WTC11 (cell line): Measurements from ENCODE around the gene LRRC47.

Source experiments
- ESRRA ChIP-seq: sonication (generic); formaldehyde crosslinking; IDR thresholded peaks from 2 replicates; pipeline ENCODE4 v1.8.1; 2022; ENCODE audit warnings: mild to moderate bottlenecking, missing genetic modification reagents, borderline replicate concordance
- NR2C2 ChIP-seq: sonication (generic); formaldehyde crosslinking; IDR thresholded peaks from 2 replicates; pipeline ENCODE4 v1.8.0; 2022; ENCODE audit warnings: mild to moderate bottlenecking, missing genetic modification reagents
- SMAD3 ChIP-seq: sonication (generic); formaldehyde crosslinking; IDR thresholded peaks from 2 replicates; pipeline ENCODE4 v1.8.0; 2022; ENCODE audit warnings: missing genetic modification reagents, mild to moderate bottlenecking, borderline replicate concordance
- SP1 ChIP-seq: sonication (generic); formaldehyde crosslinking; conservative IDR thresholded peaks from 2 replicates; pipeline ENCODE4 v1.8.1; 2022; ENCODE audit warnings: missing genetic modification reagents
- TEAD4 ChIP-seq: sonication (generic); formaldehyde crosslinking; IDR thresholded peaks from 2 replicates; pipeline ENCODE4 v1.8.0; 2022; ENCODE audit warnings: mild to moderate bottlenecking, missing genetic modification reagents
- ZNF232 ChIP-seq: sonication (generic); formaldehyde crosslinking; IDR thresholded peaks from 2 replicates; pipeline ENCODE4 v1.8.0; 2022; ENCODE audit warnings: mild to moderate bottlenecking, missing genetic modification reagents
- ZNF396 ChIP-seq: fragments of 250-450 bp; sonication (Bioruptor Pico); IDR thresholded peaks from 2 replicates; pipeline ENCODE4 v1.8.0; 2021; ENCODE audit warnings: mild to moderate bottlenecking, moderate library complexity, borderline replicate concordance
- TF ChIP-seq, protein P1 (sequence below): fragments of 200-600 bp; IDR thresholded peaks from 2 replicates; pipeline ENCODE4 v1.8.0; 2022; ENCODE audit warnings: antibody characterized with exemption
- TF ChIP-seq, protein P2 (sequence below): sonication (generic); formaldehyde crosslinking; IDR thresholded peaks from 2 replicates; pipeline ENCODE4 v1.8.0; 2022; ENCODE audit warnings: mild to moderate bottlenecking, missing genetic modification reagents
- TF ChIP-seq, protein P3 (sequence below): sonication (generic); formaldehyde crosslinking; IDR thresholded peaks from 2 replicates; pipeline ENCODE4 v1.8.1; 2023; ENCODE audit warnings: mild to moderate bottlenecking, missing genetic modification reagents

DNA sequence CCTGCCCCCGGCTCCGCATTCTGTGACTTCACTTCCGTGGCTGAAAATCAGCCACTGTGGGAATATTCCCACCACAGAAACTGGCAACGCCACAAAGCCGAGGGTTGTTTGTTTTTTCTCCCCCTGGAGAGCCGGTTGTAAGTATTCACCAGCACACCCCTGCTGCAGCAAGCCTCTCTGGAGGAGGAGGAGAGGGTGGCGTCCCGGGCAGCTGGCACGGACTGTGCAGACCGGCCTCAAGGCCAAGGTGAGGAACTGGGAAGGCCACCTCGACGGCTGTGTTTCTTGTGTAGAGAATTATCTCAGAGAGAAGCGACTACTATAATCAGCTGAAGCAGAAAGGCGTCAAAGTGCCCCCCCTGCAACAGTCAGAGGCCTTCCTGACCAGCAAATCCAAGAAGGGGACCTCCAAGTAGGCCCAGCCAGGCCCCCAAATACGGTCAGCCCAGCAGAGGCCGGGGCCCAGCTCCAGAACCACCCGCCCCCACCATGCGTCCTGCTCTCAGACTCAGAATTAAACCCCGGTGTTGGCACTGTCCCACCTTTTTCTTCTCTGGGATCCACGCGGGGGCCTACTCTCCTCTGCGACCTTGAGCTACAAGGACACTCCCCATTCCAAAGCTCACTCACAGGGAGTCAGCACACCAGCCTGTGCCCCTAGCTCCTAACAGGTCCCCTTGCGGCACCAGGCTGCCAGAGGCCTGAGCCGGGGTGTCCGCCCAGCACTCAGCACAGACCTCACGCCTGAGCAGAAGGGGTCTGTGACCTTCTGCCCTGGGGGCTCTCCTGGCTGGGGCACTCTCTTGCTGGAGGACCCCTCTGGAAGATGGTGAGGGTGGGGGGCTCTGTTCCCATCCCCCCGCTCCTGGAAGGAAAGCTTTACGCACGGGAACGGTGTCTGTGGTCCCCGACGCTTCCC, 24.9 kb downstream of the LRRC47 start:
- TF ChIP-seq, protein P1, sequence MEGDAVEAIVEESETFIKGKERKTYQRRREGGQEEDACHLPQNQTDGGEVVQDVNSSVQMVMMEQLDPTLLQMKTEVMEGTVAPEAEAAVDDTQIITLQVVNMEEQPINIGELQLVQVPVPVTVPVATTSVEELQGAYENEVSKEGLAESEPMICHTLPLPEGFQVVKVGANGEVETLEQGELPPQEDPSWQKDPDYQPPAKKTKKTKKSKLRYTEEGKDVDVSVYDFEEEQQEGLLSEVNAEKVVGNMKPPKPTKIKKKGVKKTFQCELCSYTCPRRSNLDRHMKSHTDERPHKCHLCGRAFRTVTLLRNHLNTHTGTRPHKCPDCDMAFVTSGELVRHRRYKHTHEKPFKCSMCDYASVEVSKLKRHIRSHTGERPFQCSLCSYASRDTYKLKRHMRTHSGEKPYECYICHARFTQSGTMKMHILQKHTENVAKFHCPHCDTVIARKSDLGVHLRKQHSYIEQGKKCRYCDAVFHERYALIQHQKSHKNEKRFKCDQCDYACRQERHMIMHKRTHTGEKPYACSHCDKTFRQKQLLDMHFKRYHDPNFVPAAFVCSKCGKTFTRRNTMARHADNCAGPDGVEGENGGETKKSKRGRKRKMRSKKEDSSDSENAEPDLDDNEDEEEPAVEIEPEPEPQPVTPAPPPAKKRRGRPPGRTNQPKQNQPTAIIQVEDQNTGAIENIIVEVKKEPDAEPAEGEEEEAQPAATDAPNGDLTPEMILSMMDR, result no peak
- TF ChIP-seq SMAD3, result no peak
- no peak for TF ChIP-seq ZNF232 (CRISPR knock-in tag)
- TF ChIP-seq ESRRA, result 0 out of 2 replicates have a peak, but pooled peaks have one; percentile 7
- no peak for TF ChIP-seq SP1 (CRISPR knock-in tag)
- TF ChIP-seq ZNF396 (CRISPR knock-in tag), result no peak
- no peak for TF ChIP-seq TEAD4 (CRISPR knock-in tag)
- TF ChIP-seq NR2C2, result no peak
- TF ChIP-seq, protein P2, sequence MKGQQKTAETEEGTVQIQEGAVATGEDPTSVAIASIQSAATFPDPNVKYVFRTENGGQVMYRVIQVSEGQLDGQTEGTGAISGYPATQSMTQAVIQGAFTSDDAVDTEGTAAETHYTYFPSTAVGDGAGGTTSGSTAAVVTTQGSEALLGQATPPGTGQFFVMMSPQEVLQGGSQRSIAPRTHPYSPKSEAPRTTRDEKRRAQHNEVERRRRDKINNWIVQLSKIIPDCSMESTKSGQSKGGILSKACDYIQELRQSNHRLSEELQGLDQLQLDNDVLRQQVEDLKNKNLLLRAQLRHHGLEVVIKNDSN (CRISPR knock-in tag), result no peak
- TF ChIP-seq, protein P3, sequence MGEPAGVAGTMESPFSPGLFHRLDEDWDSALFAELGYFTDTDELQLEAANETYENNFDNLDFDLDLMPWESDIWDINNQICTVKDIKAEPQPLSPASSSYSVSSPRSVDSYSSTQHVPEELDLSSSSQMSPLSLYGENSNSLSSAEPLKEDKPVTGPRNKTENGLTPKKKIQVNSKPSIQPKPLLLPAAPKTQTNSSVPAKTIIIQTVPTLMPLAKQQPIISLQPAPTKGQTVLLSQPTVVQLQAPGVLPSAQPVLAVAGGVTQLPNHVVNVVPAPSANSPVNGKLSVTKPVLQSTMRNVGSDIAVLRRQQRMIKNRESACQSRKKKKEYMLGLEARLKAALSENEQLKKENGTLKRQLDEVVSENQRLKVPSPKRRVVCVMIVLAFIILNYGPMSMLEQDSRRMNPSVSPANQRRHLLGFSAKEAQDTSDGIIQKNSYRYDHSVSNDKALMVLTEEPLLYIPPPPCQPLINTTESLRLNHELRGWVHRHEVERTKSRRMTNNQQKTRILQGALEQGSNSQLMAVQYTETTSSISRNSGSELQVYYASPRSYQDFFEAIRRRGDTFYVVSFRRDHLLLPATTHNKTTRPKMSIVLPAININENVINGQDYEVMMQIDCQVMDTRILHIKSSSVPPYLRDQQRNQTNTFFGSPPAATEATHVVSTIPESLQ (CRISPR knock-in tag), result no peak
